Esophagus squamous epithelium (tissue), 4 donors: ENCODE measurements around the gene RNF208.

Experiments
- CTCF ChIP-seq, 6 experiments: fragments of 450-650 bp in 4 of 6; fragments of 200-600 bp in 2 of 6; sonication (generic) in 2 of 6; IDR thresholded peaks; one replicate each; pipeline ENCODE4 v1.5.1; 2016 to 2019; ENCODE audit warnings: antibody characterized with exemption in 6 of 6, mild to moderate bottlenecking in 4 of 6, moderate library complexity in 4 of 6
- POLR2A ChIP-seq, 4 donors: fragments of 450-650 bp; IDR thresholded peaks; one replicate each; pipeline ENCODE4 v1.6.1; 2017; ENCODE audit warnings: antibody characterized with exemption in 4 of 4, mild to moderate bottlenecking in 4 of 4, moderate library complexity in 3 of 4

DNA sequence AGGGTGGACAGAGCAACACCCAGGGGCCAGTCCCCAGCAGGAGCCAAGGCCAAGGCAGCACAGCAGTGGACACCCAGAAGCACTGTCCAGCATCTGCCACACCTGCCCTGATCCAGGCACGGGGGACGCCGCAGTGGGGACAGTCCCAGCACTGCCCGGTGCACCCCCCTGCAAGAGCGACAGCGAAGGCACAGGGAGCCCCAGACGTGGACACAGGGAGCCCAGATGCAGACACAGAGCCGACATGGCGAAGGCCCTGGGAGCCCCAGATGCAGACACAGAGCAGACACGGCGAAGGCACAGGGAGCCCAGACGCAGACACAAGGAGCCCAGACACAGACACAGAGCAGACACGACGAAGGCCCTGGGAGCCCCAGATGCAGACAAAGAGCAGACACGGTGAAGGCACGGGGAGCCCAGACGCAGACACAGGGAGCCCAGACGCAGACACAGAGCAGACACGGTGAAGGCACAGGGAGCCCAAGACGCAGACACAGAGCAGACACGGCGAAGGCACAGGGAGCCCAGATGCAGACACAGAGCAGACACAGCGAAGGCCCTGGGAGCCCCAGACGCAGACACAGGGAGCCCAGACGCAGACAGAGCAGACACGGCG is 38.0 kb downstream of the RNF208 start:
- TF ChIP-seq CTCF (IDR thresholded peaks at IDR 0.05) (no peak), POLR2A (IDR thresholded peaks at IDR 0.05) (no peak)
